Measurements from ENCODE around the gene ZSCAN10. TPM values are rescaled to one million over a fixed set of nuclear protein-coding genes. Genes with fewer than 3 reads are reported as not detected.

Gene ZSCAN10
- total and polyA plus RNA-seq, 2 of the 13 experiments (the other 11 are each of a cell fraction or from before 2014, with no cell fraction given), result not detected

GRCh38 chr16:3131755-3132377 is 32.8 kb upstream of the ZSCAN10 start (continued):
- TF ChIP-seq ZNF883 (CRISPR knock-in tag; IDR thresholded peaks at IDR 0.05; ENCODE audit: not compliant biosample characterization), result no peak
- TF ChIP-seq ZNF20 (CRISPR knock-in tag; IDR thresholded peaks at IDR 0.05), result no peak
- TF ChIP-seq FOXJ3 (CRISPR knock-in tag; IDR thresholded peaks at IDR 0.05; ENCODE audit: borderline replicate concordance), result no peak
- TF ChIP-seq ZNF816 (CRISPR knock-in tag; IDR thresholded peaks at IDR 0.05; ENCODE audit: borderline replicate concordance), result no peak
- TF ChIP-seq RORA (CRISPR knock-in tag; IDR thresholded peaks at IDR 0.05), result no peak
- TF ChIP-seq PRDM4 (CRISPR knock-in tag; IDR thresholded peaks at IDR 0.05; ENCODE audit: borderline replicate concordance), result no peak
- no peak for TF ChIP-seq ZNF33A (CRISPR knock-in tag; IDR thresholded peaks at IDR 0.05; ENCODE audit: borderline replicate concordance)
- TF ChIP-seq ZNF549 (CRISPR knock-in tag; IDR thresholded peaks at IDR 0.05), result no peak
- TF ChIP-seq MIER3 (CRISPR knock-in tag; IDR thresholded peaks at IDR 0.05; ENCODE audit: borderline replicate concordance), result peak; percentile 50; the same call in 1 of the 2 replicates
- TF ChIP-seq XRCC5 (optimal IDR thresholded peaks at IDR 0.05; ENCODE audit: low read length), result peak; percentile 59
- no peak for TF ChIP-seq SNAPC5 (CRISPR knock-in tag; IDR thresholded peaks at IDR 0.05; ENCODE audit: borderline replicate concordance)
- peak; percentile 7 for TF ChIP-seq TEAD3 (CRISPR knock-in tag; optimal IDR thresholded peaks at IDR 0.05; ENCODE audit: borderline replicate concordance)
- TF ChIP-seq KAT8 (CRISPR knock-in tag; IDR thresholded peaks at IDR 0.05), result 0 out of 2 replicates have a peak, but pooled peaks have one; percentile 15
- no peak for TF ChIP-seq ZNF501 (CRISPR knock-in tag; IDR thresholded peaks at IDR 0.05)
- peak; percentile 21; the same call in 1 of the 2 replicates for TF ChIP-seq ZFY (CRISPR knock-in tag; IDR thresholded peaks at IDR 0.05)
- no peak for TF ChIP-seq HNF4A (CRISPR knock-in tag; IDR thresholded peaks at IDR 0.05)
- TF ChIP-seq CENPT (CRISPR knock-in tag; IDR thresholded peaks at IDR 0.05; ENCODE audit: low read depth), result no peak
- TF ChIP-seq SMAD3 (CRISPR knock-in tag; IDR thresholded peaks at IDR 0.05), result no peak
- no peak for TF ChIP-seq KLF13 (CRISPR knock-in tag; IDR thresholded peaks at IDR 0.05)
- TF ChIP-seq IKZF5 (CRISPR knock-in tag; IDR thresholded peaks at IDR 0.05), result 0 out of 2 replicates have a peak, but pooled peaks have one; percentile 34
- TF ChIP-seq YEATS2 (CRISPR knock-in tag; IDR thresholded peaks at IDR 0.05; ENCODE audit: borderline replicate concordance), result 0 out of 2 replicates have a peak, but pooled peaks have one; percentile 45
- TF ChIP-seq ZNF414 (CRISPR knock-in tag; IDR thresholded peaks at IDR 0.05), result no peak
- TF ChIP-seq HIVEP1 (CRISPR knock-in tag; IDR thresholded peaks at IDR 0.05), result no peak
- TF ChIP-seq JDP2 (CRISPR knock-in tag; IDR thresholded peaks at IDR 0.05; ENCODE audit: borderline replicate concordance), result no peak
- no peak for TF ChIP-seq TOPORS (CRISPR knock-in tag; IDR thresholded peaks at IDR 0.05)
- TF ChIP-seq IKZF4 (CRISPR knock-in tag; IDR thresholded peaks at IDR 0.05; ENCODE audit: borderline replicate concordance, low read depth, not compliant biosample characterization), result no peak
- no peak for TF ChIP-seq ZFP62 (CRISPR knock-in tag; IDR thresholded peaks at IDR 0.05)
